Activated naive CD4-positive, alpha-beta T cell treated with anti-CD3 and anti-CD28 coated beads for 36 hours (primary cell): ENCODE results near the gene BCL10. TPM values are rescaled to one million over a fixed set of nuclear protein-coding genes. Genes with fewer than 3 reads are reported as not detected.
"Not testable (repeated sequence)": the region's sequence is repeated elsewhere in the genome, so short reads cannot be mapped to it uniquely, and the experiment has no call there.

Experiments used
- CTCF ChIA-PET: fragments of 350-600 bp; sonication (Branson Sonifier 250); formaldehyde crosslinking; loops from one replicate; lab custom pipeline; 2021; ENCODE audit warnings: antibody characterized with exemption; lab: Charles Lee
- DNase-seq: peaks from one replicate; pipeline ENCODE4 v3.0.0-alpha.2; 2020
- H3K27ac Mint-ChIP-seq: one replicate; pipeline ENCODE4 v1.8.0; 2021; ENCODE audit warnings: mild to moderate bottlenecking, mixed read lengths
- H3K27me3 Mint-ChIP-seq: one replicate; pipeline ENCODE4 v1.8.0; 2021; ENCODE audit warnings: low read depth, mixed read lengths
- H3K36me3 Mint-ChIP-seq: one replicate; pipeline ENCODE4 v1.8.0; 2021; ENCODE audit warnings: low read depth, mixed read lengths
- H3K4me1 Mint-ChIP-seq: one replicate; pipeline ENCODE4 v1.8.0; 2021; ENCODE audit warnings: low read depth, mixed read lengths
- H3K4me3 Mint-ChIP-seq: one replicate; pipeline ENCODE4 v1.8.0; 2021; ENCODE audit warnings: mild to moderate bottlenecking, moderate library complexity, mixed read lengths
- H3K9me3 Mint-ChIP-seq: one replicate; pipeline ENCODE4 v1.8.0; 2021; ENCODE audit warnings: mixed read lengths
- intact Hi-C: fragments of 100-400 bp; cut with micrococcal nuclease; formaldehyde crosslinking; loops from one replicate; pipeline ENCODE4 v1.15.1; 2023
- total RNA-seq, 2 experiments: library from RNA; stranded (reverse); gene quantifications; one replicate each; pipeline ENCODE4 v1.2.3, GENCODE V29; 2021

BCL10 gene
- total RNA-seq, 2 experiments from 2014 or later, result 13.8 to 17.7 TPM

DNA sequence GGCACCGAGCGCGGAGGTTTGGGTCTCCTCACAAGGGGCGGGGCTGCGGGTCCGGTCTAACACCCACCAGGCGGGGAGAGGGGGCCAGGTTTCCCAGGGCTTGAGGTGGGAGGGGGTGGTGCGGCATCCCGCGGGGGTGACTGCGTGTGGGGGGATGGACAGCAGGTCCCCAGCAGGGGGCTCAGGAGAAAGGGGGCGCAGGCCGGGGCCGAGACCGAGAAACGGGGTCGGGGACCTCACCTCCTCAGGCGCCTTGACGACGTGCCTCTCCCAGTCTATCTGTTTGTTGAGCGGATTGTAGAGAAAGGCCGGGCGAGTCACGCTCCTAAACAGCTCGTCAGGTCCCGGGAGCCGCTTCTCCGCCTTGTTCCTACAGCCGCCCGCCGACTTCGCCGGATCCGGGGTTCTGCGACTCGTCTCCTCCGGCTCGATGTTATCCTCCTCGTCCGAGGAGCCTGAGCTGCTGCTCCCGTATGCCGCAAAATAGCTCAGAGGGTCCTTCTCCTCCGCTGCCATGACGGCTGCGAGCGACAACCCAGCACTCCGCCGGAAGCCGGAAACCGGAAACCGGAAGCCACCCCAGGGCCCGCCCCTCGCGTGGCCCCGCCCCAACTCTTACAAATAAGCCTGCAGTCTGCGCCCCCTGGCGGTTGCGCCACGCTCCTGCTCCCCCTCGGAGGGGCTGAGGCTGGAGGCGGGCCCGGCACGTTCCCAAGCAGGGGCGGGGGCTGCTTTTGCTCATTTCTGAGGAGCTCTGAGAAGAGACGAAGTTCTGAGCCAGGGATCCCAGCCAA, 17.1 kb downstream of the BCL10 start, which contains the start of gene C1orf52:
C1orf52 (minus strand) TSS at position 545 of the 794 bp plus-strand sequence; CDS start at position 516, 29 bp downstream.
- CTCF ChIA-PET, result interaction anchor here (0.6 to 5.1 kb wide), 29 partner anchors 8 to 817 kb away, joined by 3 to 65 read pairs (median 4); partner anchors contain the start of genes BCL10 and SYDE2
- Mint-ChIP-seq H3K27ac (peak within 1 kb of the TSS; percentile 89), H3K27me3 (no peaks in the 10 kb centered on the region), H3K4me3 (peak within 1 kb of the TSS; percentile 96), H3K36me3 (peaks cover 25% of the 10 kb centered on the region), H3K4me1 (peaks cover 38% of the 10 kb centered on the region), H3K9me3 (peaks cover 5% of the 10 kb centered on the region)
- peak; percentile 97 for DNase-seq
- intact Hi-C loops, result loop anchor here (1.0 to 5.0 kb wide), 11 partner anchors 17 to 780 kb away; partner anchors contain the start of genes BCL10, RPF1, SSX2IP and SYDE2

DNA sequence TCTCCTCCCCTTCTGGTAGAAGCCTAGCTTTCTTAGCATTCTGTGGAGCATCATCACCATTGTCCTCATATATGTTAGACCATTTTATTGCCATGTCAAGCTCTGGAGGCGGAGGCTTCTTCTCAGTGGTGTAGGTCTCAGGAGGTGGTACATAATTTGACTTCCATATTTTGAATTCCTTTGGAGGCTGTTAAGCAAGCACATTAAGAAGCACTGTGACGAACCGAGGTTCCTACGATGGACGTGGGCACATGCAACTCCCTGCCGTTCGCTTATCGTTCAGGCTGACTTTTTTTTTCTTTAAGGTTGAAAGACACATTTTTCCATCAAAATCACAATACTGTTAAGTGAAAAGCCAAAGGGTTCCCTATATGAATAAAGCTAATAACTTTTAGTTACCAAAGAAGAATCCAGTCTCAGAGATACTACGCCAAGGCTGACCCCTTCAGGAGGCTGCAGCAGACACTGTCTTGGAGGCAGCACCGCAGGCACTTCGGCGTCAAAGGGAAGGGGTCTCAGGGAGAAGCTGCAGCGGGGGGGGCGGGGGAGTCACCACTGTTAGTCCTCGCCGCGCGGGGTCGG, 17.8 kb downstream of the BCL10 start:
- Mint-ChIP-seq H3K27ac (peak overlapping the region; percentile 89), H3K36me3 (peaks cover 25% of the 10 kb centered on the region), H3K9me3 (peaks cover 5% of the 10 kb centered on the region), H3K4me3 (peak overlapping the region; percentile 96), H3K27me3 (no peaks in the 10 kb centered on the region), H3K4me1 (peaks cover 41% of the 10 kb centered on the region)
- intact Hi-C loops, result loop anchor here (1.0 to 5.0 kb wide), 11 partner anchors 18 to 779 kb away; partner anchors contain the start of genes BCL10, RPF1, SSX2IP and SYDE2
- peak; percentile 24 for DNase-seq
- CTCF ChIA-PET, result interaction anchor here (0.6 to 5.1 kb wide), 30 partner anchors 8 to 816 kb away, joined by 3 to 65 read pairs (median 4); partner anchors contain the start of genes BCL10 and SYDE2

DNA sequence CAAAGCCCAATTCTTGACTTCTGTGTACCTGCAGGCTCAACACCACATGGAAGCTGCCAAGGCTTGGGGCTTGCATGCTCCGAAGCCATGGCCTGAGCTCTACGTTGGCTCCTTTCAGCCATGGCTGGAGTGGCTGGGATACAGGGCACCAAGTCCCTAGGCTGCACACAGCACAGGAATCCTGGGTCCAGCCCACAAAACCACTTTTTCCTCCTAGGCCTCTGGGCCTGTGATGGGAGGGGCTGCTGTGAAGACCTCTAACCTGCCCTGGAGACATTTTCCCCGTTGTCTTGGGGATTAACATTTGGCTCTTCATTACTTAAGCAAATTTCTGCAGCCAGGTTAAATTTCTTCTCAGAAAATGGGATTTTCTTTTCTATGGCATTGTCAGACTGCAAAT, 27.4 kb downstream of the BCL10 start:
- intact Hi-C loops, H3K4me3 Mint-ChIP-seq, DNase-seq, H3K27ac Mint-ChIP-seq, H3K9me3 Mint-ChIP-seq, H3K27me3 Mint-ChIP-seq: not testable (repeated sequence)
- Mint-ChIP-seq H3K4me1 (peaks cover 12% of the 10 kb centered on the region), H3K36me3 (peaks cover 20% of the 10 kb centered on the region)
- CTCF ChIA-PET, result interaction anchor here (0.6 to 10.7 kb wide), 4 partner anchors 9 to 305 kb away, joined by 4 to 111 read pairs (median 5); no protein-coding TSS in a partner anchor

DNA sequence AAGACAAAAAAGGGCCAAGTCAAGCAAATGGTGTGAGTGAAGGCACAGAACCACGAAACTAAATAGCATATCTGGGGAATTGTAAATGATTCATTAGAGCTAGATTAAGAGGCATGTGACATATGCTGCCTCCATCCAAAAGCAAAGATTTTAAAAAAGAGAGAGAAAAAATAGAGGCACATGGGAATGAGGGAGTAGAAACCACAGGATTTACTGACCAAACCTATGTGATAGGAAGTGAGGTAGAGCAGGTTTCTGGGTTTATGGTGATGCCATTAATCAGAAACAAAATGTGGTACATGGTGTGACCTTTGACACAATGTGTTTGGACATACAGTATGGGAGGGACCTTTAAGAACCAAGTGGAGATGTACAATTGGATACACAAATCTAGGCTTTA, 30.5 kb downstream of the BCL10 start:
- H3K4me1 Mint-ChIP-seq, result peaks cover 9% of the 10 kb centered on the region
- CTCF ChIA-PET, result interaction anchor here (3.4 kb wide), 1 partner anchor 13 kb away, joined by 14 read pairs; the partner anchor contains the start of gene C1orf52
- no peak for DNase-seq
- intact Hi-C loops, result no loop called here
- no peak overlapping the region for H3K4me3 Mint-ChIP-seq
- peaks cover 5% of the 10 kb centered on the region for H3K9me3 Mint-ChIP-seq
- no peaks in the 10 kb centered on the region for H3K27me3 Mint-ChIP-seq
- H3K36me3 Mint-ChIP-seq, result peaks cover 14% of the 10 kb centered on the region
- no peak overlapping the region for H3K27ac Mint-ChIP-seq

DNA sequence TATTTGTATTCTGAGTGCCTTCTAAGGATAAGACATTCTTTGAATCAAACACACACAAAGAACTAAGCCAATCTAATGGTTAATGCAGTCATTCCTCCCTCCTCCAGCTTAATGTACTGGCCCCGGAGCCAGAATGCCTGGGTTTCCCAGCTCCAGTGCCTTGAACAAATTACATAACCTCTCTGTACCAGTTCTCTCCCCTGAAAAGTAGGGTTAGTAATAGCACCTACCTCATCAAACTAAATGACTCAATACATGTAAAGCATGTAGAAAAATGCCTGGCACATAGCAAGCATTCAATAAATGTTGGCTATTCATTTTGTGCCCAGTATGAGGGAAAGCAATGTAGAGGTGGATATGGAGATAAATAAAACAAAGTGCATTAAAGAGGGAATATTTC, 31.0 kb downstream of the BCL10 start:
- H3K4me1 Mint-ChIP-seq, result peaks cover 13% of the 10 kb centered on the region
- peaks cover 11% of the 10 kb centered on the region for H3K36me3 Mint-ChIP-seq
- no peak for DNase-seq
- intact Hi-C loops, result no loop called here
- H3K9me3 Mint-ChIP-seq, result peaks cover 5% of the 10 kb centered on the region
- CTCF ChIA-PET, result interaction anchor here (1.7 to 3.4 kb wide), 2 partner anchors 9 to 13 kb away, joined by 6 to 14 read pairs; partner anchors contain the start of gene C1orf52
- no peak overlapping the region for H3K4me3 Mint-ChIP-seq
- no peaks in the 10 kb centered on the region for H3K27me3 Mint-ChIP-seq
- H3K27ac Mint-ChIP-seq, result no peak overlapping the region

DNA sequence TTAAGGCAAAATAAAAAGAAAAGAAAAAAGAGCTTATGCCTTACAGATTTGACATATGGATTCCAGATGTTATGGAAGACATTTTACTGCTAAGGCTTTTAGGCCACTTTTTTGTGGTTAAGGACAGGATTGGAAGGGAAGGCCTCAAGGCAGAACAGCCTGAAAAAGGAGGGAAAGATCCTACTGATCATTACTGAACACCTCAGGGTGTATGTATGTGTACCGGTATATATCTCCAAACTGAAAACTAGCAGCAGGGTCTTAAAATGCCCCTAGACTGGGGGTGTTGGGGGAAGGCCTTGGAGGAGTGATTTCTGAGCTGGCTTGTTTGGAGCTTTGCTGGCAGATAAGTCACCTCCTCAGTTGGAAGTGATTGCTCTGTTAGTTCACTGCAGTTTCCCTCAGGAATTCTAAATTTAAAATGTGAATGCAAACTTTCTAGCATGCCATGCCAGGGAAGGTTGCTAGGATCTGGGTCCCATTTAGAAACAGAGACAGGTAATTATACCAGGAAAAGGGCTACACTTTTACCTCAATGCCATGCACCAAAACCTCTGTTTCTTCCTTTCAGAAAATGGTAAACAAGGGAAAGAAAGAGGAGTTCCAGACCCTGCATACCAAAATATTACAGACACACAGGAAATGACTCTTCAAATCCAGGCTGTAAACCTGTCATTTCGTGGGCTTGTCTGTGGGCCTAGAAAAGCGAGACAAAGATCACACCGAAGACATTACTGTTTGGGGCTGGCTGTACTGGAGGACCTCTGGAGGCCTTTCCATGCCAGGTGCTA, 32.0 kb downstream of the BCL10 start:
- no peak overlapping the region for H3K4me3 Mint-ChIP-seq
- peaks cover 2% of the 10 kb centered on the region for H3K36me3 Mint-ChIP-seq
- DNase-seq, result no peak
- peaks cover 14% of the 10 kb centered on the region for H3K4me1 Mint-ChIP-seq
- peaks cover 4% of the 10 kb centered on the region for H3K9me3 Mint-ChIP-seq
- intact Hi-C loops, result no loop called here
- CTCF ChIA-PET, result interaction anchor here (0.6 to 3.4 kb wide), 5 partner anchors 10 to 300 kb away, joined by 3 to 14 read pairs (median 6); partner anchors contain the start of gene C1orf52
- no peaks in the 10 kb centered on the region for H3K27me3 Mint-ChIP-seq
- no peak overlapping the region for H3K27ac Mint-ChIP-seq

DNA sequence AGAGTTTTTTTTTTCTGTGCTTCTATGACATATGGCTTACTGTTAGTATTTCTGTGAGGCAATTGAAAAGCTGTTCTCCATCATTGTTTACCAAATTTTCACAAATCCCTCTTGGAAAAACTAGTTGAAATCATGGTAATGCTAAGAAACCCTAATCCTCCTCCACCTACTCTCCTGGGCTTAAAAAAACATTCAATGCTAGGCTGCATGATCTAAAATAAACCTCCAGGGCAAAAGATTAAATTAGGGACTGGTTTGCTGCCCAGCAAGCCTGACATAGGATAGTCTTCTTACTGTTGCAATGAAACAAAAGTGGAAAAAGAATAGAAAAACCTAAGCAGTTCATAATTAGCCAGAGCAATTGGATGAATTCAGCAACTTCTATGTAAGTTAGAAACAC, 33.1 kb downstream of the BCL10 start:
- H3K27me3 Mint-ChIP-seq, result no peaks in the 10 kb centered on the region

DNA sequence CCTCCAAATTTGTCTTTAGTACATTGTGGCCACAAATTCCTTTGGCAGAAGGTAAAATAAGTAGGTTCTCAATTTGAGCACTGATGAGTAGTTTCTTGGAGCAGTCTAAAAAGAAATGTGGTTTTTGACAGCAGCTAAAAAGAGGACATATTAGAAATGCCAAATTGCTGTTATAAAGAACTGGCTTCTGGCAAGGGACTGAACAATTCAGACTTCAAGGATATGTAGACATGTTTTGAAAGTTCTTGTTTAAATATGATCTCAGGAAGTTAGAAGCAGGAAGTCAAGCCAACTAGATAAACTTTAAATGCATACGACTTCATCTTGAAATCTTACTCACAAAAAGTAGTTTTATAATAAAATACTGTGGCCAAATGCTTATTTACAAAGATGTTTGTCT, 35.8 kb downstream of the BCL10 start:
- Mint-ChIP-seq H3K4me1 (peaks cover 14% of the 10 kb centered on the region), H3K27me3 (peaks cover 8% of the 10 kb centered on the region), H3K36me3 (no peaks in the 10 kb centered on the region), H3K9me3 (no peaks in the 10 kb centered on the region), H3K27ac (no peak overlapping the region), H3K4me3 (no peak overlapping the region)
- intact Hi-C loops, result loop anchor here (1.0 kb wide), 3 partner anchors 131 to 295 kb away; no protein-coding TSS in a partner anchor
- no peak for DNase-seq
- CTCF ChIA-PET, result interaction anchor here (0.5 to 1.9 kb wide), 9 partner anchors 8 to 296 kb away, joined by 3 to 24 read pairs (median 6); partner anchors contain the start of gene C1orf52

More for the DNA sequence above, 33.1 kb downstream of the BCL10 start:
- no peak for DNase-seq
- no peak overlapping the region for H3K4me3 Mint-ChIP-seq
- intact Hi-C loops, result no loop called here
- H3K4me1 Mint-ChIP-seq, result peaks cover 14% of the 10 kb centered on the region
- CTCF ChIA-PET, result interaction anchor here (0.6 to 3.4 kb wide), 3 partner anchors 15 to 809 kb away, joined by 7 to 14 read pairs (median 9); partner anchors contain the start of gene C1orf52
- no peaks in the 10 kb centered on the region for H3K36me3 Mint-ChIP-seq
- H3K27ac Mint-ChIP-seq, result no peak overlapping the region
- no peaks in the 10 kb centered on the region for H3K9me3 Mint-ChIP-seq

DNA sequence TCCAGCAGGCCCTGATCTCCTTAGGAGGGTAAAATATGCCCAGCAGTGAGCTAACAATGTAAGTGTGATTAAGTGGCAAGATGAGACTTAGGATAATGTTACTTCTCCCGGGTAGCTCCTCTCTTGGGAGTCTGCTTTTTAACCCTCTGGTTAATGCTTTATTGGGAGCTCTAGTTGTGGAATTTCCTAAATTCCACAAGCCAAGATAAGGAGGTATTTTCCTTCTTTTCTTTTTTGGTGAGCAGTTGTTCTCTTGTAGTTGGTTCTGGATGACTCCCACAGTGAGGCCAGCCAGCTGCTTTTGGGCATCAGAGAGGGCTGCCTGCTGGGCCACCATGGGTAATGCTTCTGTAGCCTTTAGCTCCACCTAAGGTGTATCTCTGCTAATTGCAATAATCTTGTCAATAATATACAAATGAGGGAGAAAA, 36.2 kb downstream of the BCL10 start:
- Mint-ChIP-seq H3K9me3 (no peaks in the 10 kb centered on the region), H3K36me3 (no peaks in the 10 kb centered on the region), H3K4me3 (no peak overlapping the region), H3K27ac (no peak overlapping the region), H3K4me1 (peaks cover 14% of the 10 kb centered on the region), H3K27me3 (peaks cover 8% of the 10 kb centered on the region)
- peak; percentile 51 for DNase-seq
- intact Hi-C loops, result loop anchor here (1.0 kb wide), 3 partner anchors 131 to 295 kb away; no protein-coding TSS in a partner anchor
- CTCF ChIA-PET, result interaction anchor here (0.5 to 1.9 kb wide), 11 partner anchors 8 to 296 kb away, joined by 3 to 24 read pairs (median 3); partner anchors contain the start of gene C1orf52

DNA sequence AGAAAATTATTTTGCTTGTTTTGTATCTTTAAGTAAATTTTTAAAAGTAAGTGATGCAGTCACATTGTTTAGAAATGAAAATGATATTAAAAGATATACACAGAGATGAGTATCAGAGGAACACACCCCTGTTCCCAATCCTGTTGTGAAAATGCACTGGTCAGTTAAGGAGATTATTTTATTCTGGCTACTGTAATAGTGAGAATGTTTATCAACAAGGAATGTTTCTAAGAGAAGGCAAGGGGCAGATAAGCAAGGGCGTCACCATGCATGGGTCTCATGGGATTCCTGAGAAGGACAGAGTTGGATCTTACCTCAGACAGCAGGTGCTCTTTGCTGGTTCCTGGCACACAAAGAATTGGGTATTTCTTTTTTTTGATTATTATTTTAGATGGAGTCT, 38.8 kb downstream of the BCL10 start:
- H3K4me1 Mint-ChIP-seq, result peaks cover 10% of the 10 kb centered on the region
- CTCF ChIA-PET, result no interaction called here
- no peak overlapping the region for H3K4me3 Mint-ChIP-seq
- intact Hi-C loops, result no loop called here
- no peak for DNase-seq
- H3K36me3 Mint-ChIP-seq, result no peaks in the 10 kb centered on the region
- no peaks in the 10 kb centered on the region for H3K9me3 Mint-ChIP-seq
- no peak overlapping the region for H3K27ac Mint-ChIP-seq
- peaks cover 8% of the 10 kb centered on the region for H3K27me3 Mint-ChIP-seq

DNA sequence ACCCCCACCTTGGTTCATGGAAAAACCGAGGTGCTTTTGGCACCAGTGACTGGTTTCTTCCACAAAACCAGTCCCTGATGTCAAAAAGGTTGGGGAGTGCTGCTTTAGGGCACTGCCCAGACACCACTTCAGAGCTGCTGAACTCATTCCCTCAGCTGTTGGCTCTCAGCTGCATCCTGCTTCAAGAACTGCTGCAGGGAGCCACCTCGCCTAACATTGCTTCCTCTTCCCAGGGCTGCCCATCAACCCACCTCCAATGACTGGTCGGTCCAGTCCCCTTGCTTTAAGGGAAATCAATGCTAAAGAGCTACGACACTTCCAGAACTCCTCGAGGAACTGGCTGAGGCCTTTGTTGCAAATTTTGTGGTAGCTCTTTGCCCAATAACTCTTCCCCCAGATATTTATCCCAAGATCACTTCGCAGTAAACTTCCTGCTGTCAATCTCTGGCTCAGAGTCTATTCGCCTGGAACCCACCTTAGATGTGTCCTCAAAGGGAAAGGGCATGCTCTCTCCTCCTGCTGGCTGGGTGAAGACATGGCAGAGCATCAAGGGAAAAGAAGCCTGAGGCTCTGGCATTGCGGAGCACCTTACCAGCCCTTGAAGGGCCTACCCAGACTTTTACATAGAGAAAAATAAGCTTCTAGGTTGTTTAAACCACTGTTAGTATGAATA, 46.0 kb downstream of the BCL10 start:
- peak; percentile 7 for DNase-seq
- H3K4me1 Mint-ChIP-seq, result no peaks in the 10 kb centered on the region
- no peak overlapping the region for H3K4me3 Mint-ChIP-seq
- H3K9me3 Mint-ChIP-seq, result no peaks in the 10 kb centered on the region
- H3K36me3 Mint-ChIP-seq, result no peaks in the 10 kb centered on the region
- intact Hi-C loops, result no loop called here
- no peak overlapping the region for H3K27ac Mint-ChIP-seq
- H3K27me3 Mint-ChIP-seq, result peaks cover 2% of the 10 kb centered on the region
- CTCF ChIA-PET, result interaction anchor here (1.1 to 3.6 kb wide), 4 partner anchors 9 to 286 kb away, joined by 3 to 17 read pairs (median 6); no protein-coding TSS in a partner anchor
